OCI-LY3 (cell line): ENCODE measurements around the gene ZBTB16.

ENCODE experiments used
- H2AFZ ChIP-seq: fragments of 200-600, 300-600 bp; shearing (Covaris generic); 2 replicates; pipeline ENCODE4 v1.6.0; 2014; ENCODE audit warnings: antibody characterized with exemption, low read depth, low read length
- H3K27ac ChIP-seq: fragments of 200-600, 300-600 bp; sonication (generic); 2 replicates; pipeline ENCODE4 v1.5.1; 2014; ENCODE audit warnings: mild to moderate bottlenecking, low read length, moderate library complexity, mixed read lengths
- H3K27me3 ChIP-seq: fragments of 200-600, 300-600 bp; sonication (generic); 2 replicates; pipeline ENCODE4 v1.6.1; 2014; ENCODE audit warnings: low read depth, low read length, mixed read lengths
- H3K36me3 ChIP-seq: fragments of 200-600, 300-600 bp; sonication (generic); replicated peaks from 2 replicates; pipeline ENCODE3; 2014; ENCODE audit warnings: low read depth, low read length, mixed read lengths
- H3K4me1 ChIP-seq: fragments of 300-600, 200-600 bp; sonication (generic); 2 replicates; pipeline ENCODE4 v1.6.1; 2014; ENCODE audit warnings: low read length, mixed read lengths
- H3K4me2 ChIP-seq: fragments of 200-600, 300-600 bp; sonication (generic); 2 replicates; pipeline ENCODE4 v1.6.1; 2014; ENCODE audit warnings: low read length, mixed read lengths
- H3K4me3 ChIP-seq: fragments of 300-600, 200-600 bp; sonication (generic); 2 replicates; pipeline ENCODE4 v1.5.1; 2014; ENCODE audit warnings: antibody characterized with exemption, mild to moderate bottlenecking, low read length, moderate library complexity
- H3K79me2 ChIP-seq: fragments of 300-600, 200-600 bp; shearing (Covaris generic); 2 replicates; pipeline ENCODE4 v1.6.1; 2014; ENCODE audit warnings: mild to moderate bottlenecking, low read length, mixed read lengths
- H3K9ac ChIP-seq: fragments of 300-600, 200-600 bp; shearing (Covaris generic); 2 replicates; pipeline ENCODE4 v1.6.0; 2014; ENCODE audit warnings: mild to moderate bottlenecking, low read length, moderate library complexity
- H3K9me3 ChIP-seq: fragments of 200-600, 300-600 bp; shearing (Covaris generic); 2 replicates; pipeline ENCODE4 v1.6.1; 2014; ENCODE audit warnings: low read length, mixed read lengths; ENCODE audit not compliant: insufficient read depth
- H4K20me1 ChIP-seq: fragments of 200-600, 300-600 bp; sonication (generic); 2 replicates; pipeline ENCODE4 v1.6.1; 2016; ENCODE audit warnings: low read length, mixed read lengths; ENCODE audit not compliant: insufficient read depth
- CTCF ChIP-seq: fragments of 200-600, 300-600 bp; sonication (generic); IDR thresholded peaks from 2 replicates; pipeline ENCODE4 v1.5.1; 2014; ENCODE audit warnings: antibody characterized with exemption, low read length, low read depth
- EZH2phosphoT487 ChIP-seq: fragments of 200-600 bp; shearing (Covaris generic); IDR thresholded peaks from 2 replicates; pipeline ENCODE4 v1.6.1; 2018; ENCODE audit warnings: antibody characterized with exemption, mixed run types, low read depth

The ZBTB16 gene

GRCh38 chr11:114123692-114124330 lies 64.3 kb downstream of the ZBTB16 start:
- Histone ChIP-seq H3K27me3 (peaks cover 68% of the 10 kb centered on the region), H3K4me2 (no peak overlapping the region), H4K20me1 (no peaks in the 10 kb centered on the region), H3K36me3 (no peaks in the 10 kb centered on the region), H3K79me2 (no peaks in the 10 kb centered on the region), H2AFZ (no peak overlapping the region), H3K4me1 (no peaks in the 10 kb centered on the region), H3K27ac (no peak overlapping the region), H3K9me3 (no peaks in the 10 kb centered on the region), H3K4me3 (no peak overlapping the region), H3K9ac (no peak overlapping the region)
- TF ChIP-seq EZH2phosphoT487 (no peak), CTCF (no peak)

GRCh38 chr11:114124601-114125144 lies 65.2 kb downstream of the ZBTB16 start:
- no peaks in the 10 kb centered on the region for H3K36me3 ChIP-seq
- no peak for TF ChIP-seq EZH2phosphoT487
- no peak for TF ChIP-seq CTCF
- no peak overlapping the region for H3K9ac ChIP-seq
- no peaks in the 10 kb centered on the region for H3K4me1 ChIP-seq
- H4K20me1 ChIP-seq: no peaks in the 10 kb centered on the region
- peaks cover 68% of the 10 kb centered on the region for H3K27me3 ChIP-seq
- no peak overlapping the region for H2AFZ ChIP-seq
- no peak overlapping the region for H3K27ac ChIP-seq
- no peak overlapping the region for H3K4me3 ChIP-seq
- no peaks in the 10 kb centered on the region for H3K79me2 ChIP-seq
- no peaks in the 10 kb centered on the region for H3K9me3 ChIP-seq
- H3K4me2 ChIP-seq: no peak overlapping the region

- no peaks in the 10 kb centered on the region for H4K20me1 ChIP-seq
- H3K4me2 ChIP-seq: no peak overlapping the region
- no peaks in the 10 kb centered on the region for H3K36me3 ChIP-seq
- no peaks in the 10 kb centered on the region for H3K4me1 ChIP-seq
- H3K9me3 ChIP-seq: no peaks in the 10 kb centered on the region
- no peak for TF ChIP-seq EZH2phosphoT487
- TF ChIP-seq CTCF: no peak
- H3K27ac ChIP-seq: no peak overlapping the region
- H3K9ac ChIP-seq: no peak overlapping the region
- no peaks in the 10 kb centered on the region for H3K79me2 ChIP-seq
- peaks cover 59% of the 10 kb centered on the region for H3K27me3 ChIP-seq
- H3K4me3 ChIP-seq: no peak overlapping the region
- no peak overlapping the region for H2AFZ ChIP-seq
Observed at GRCh38 chr11:114125531-114125930, 66.0 kb downstream of the ZBTB16 start.

GRCh38 chr11:114125959-114126358 lies 66.4 kb downstream of the ZBTB16 start:
- H3K4me1 ChIP-seq: no peaks in the 10 kb centered on the region
- H3K27ac ChIP-seq: no peak overlapping the region
- no peaks in the 10 kb centered on the region for H3K79me2 ChIP-seq
- H3K27me3 ChIP-seq: peaks cover 60% of the 10 kb centered on the region
- TF ChIP-seq EZH2phosphoT487: no peak
- no peak for TF ChIP-seq CTCF
- H3K36me3 ChIP-seq: no peaks in the 10 kb centered on the region
- no peak overlapping the region for H3K4me3 ChIP-seq
- no peaks in the 10 kb centered on the region for H3K9me3 ChIP-seq
- H3K4me2 ChIP-seq: no peak overlapping the region
- H4K20me1 ChIP-seq: no peaks in the 10 kb centered on the region
- H2AFZ ChIP-seq: no peak overlapping the region
- H3K9ac ChIP-seq: no peak overlapping the region
